ENCODE measurements around the gene SLBP. TPM values are rescaled to one million over a fixed set of nuclear protein-coding genes. Genes with fewer than 3 reads are reported as not detected.

SLBP gene
- total and polyA plus RNA-seq, 2 donors (not counting 3 experiments of a cell fraction or from before 2014, with no cell fraction given): 48.3 to 63.1 TPM

DNA sequence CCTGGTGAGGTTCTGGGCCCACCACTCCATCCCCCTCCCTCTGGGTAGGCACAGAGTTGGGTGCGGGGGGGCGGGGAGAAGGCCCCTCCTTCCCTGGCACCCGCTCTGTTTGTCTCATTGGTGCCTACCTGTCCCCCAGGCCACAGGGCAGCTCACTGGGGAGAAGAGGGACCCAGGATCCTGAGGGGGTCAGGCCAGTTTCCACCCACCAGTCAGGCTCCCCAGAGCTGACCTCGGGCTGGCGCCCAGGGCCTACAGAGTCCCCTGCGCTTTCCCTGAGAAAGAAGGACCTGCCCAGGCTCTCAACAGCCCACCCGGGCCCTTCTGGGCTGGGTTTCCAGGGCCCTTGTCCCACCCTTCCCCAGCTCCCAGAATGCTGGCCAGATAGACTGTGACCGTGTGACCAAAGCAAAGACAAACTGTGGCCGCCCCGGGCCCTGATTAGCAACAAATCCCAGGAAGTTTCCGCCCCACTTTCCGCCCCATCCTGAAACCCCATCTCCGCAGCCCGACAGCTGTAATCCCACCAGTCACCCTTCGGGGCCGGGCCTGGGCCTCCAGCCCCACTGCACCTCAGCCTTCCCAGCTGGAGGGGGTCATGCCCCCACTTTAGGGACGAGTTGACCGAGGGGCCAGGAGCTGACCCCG, 47.2 kb upstream of the SLBP start:
- peaks cover 13% of the 10 kb centered on the region for H3K4me1 ChIP-seq (ENCODE audit: control insufficient read depth, extremely low read depth, insufficient read depth, low read length)
- no peaks in the 10 kb centered on the region for H3K27me3 ChIP-seq (ENCODE audit: control insufficient read depth in 2 of 2, insufficient read depth in 2 of 2, low read length in 2 of 2)
- H3K9me1 ChIP-seq (replicated peaks; ENCODE audit: control insufficient read depth, extremely low read depth, insufficient read depth, low read length): no peaks in the 10 kb centered on the region
- H3K36me3 ChIP-seq (ENCODE audit: control insufficient read depth in 2 of 2, extremely low read depth in 1 of 2, insufficient read depth in 2 of 2, low read length in 2 of 2): no peaks in the 10 kb centered on the region
- FAIRE-seq: no peak
- no peak overlapping the region for H2AFZ ChIP-seq (ENCODE audit: low read depth, low read length)
- H3K9ac ChIP-seq (replicated peaks; ENCODE audit: extremely low read depth, insufficient read depth, low read length): no peak overlapping the region
- H4K20me1 ChIP-seq (replicated peaks; ENCODE audit: control insufficient read depth, extremely low read depth, insufficient read depth, low read length): no peaks in the 10 kb centered on the region
- no peak overlapping the region for H3K27ac ChIP-seq (ENCODE audit: insufficient read depth, low read depth, low read length)
- no peaks in the 10 kb centered on the region for H3K79me2 ChIP-seq (ENCODE audit: control insufficient read depth, insufficient read depth, low read length)
- DNase-seq (ENCODE audit: low read depth, low spot score): no peak
- no peak for TF ChIP-seq EZH2 (IDR thresholded peaks at IDR 0.05; ENCODE audit: borderline replicate concordance, low read depth, low read length, severe bottlenecking)
- TF ChIP-seq POLR2AphosphoS5 (IDR thresholded peaks at IDR 0.05; ENCODE audit: insufficient read depth, low read depth, low read length): no peak
- TF ChIP-seq JUN (IDR thresholded peaks at IDR 0.05; ENCODE audit: borderline replicate concordance, insufficient read depth, insufficient read length, low read depth): no peak
- no peak for TF ChIP-seq MYC (IDR thresholded peaks at IDR 0.05; ENCODE audit: low read depth, low read length)
- TF ChIP-seq GATA2 (IDR thresholded peaks at IDR 0.05; ENCODE audit: insufficient read depth, insufficient read length, low read depth, low read length): no peak
- TF ChIP-seq, protein P1, sequence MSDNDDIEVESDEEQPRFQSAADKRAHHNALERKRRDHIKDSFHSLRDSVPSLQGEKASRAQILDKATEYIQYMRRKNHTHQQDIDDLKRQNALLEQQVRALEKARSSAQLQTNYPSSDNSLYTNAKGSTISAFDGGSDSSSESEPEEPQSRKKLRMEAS (IDR thresholded peaks at IDR 0.05; ENCODE audit: insufficient read depth, insufficient read length): no peak
- no peak for TF ChIP-seq POLR2A (IDR thresholded peaks at IDR 0.05; ENCODE audit: low read depth, low read length)
- no peak for TF ChIP-seq FOS (IDR thresholded peaks at IDR 0.05; ENCODE audit: borderline replicate concordance, insufficient read depth, low read length)
- TF ChIP-seq, protein P2, sequence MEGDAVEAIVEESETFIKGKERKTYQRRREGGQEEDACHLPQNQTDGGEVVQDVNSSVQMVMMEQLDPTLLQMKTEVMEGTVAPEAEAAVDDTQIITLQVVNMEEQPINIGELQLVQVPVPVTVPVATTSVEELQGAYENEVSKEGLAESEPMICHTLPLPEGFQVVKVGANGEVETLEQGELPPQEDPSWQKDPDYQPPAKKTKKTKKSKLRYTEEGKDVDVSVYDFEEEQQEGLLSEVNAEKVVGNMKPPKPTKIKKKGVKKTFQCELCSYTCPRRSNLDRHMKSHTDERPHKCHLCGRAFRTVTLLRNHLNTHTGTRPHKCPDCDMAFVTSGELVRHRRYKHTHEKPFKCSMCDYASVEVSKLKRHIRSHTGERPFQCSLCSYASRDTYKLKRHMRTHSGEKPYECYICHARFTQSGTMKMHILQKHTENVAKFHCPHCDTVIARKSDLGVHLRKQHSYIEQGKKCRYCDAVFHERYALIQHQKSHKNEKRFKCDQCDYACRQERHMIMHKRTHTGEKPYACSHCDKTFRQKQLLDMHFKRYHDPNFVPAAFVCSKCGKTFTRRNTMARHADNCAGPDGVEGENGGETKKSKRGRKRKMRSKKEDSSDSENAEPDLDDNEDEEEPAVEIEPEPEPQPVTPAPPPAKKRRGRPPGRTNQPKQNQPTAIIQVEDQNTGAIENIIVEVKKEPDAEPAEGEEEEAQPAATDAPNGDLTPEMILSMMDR (IDR thresholded peaks at IDR 0.05; ENCODE audit: extremely low read depth in 1 of 2, insufficient read depth in 1 of 2, low read depth in 1 of 2, low read length in 2 of 2): no peak
- H3K4me2 ChIP-seq (ENCODE audit: insufficient read depth, low read length): no peak overlapping the region
- no TSS peak for BruUV-seq (replicated peaks)
- dilution Hi-C loops (cut with MboI; ENCODE audit: extremely low pct_ligation_motif_present, low sequenced_read_pairs): no loop called here
- intact Hi-C loops (cut with micrococcal nuclease): no loop called here
- CTCF ChIA-PET: interaction anchor here (1.0 to 2.9 kb wide), 4 partner anchors 9 to 152 kb away, joined by 3 to 14 read pairs (median 7); no protein-coding TSS in a partner anchor
- POLR2A ChIA-PET: no interaction called here
- H3K9me3 ChIP-seq (replicated peaks; ENCODE audit: control insufficient read depth, insufficient read depth, low read length): no peaks in the 10 kb centered on the region
- H3K4me3 ChIP-seq (replicated peaks in 1 of 3; ENCODE audit: insufficient read depth in 1 of 3, low read depth in 1 of 3, low read length in 3 of 3): no peak overlapping the region

Measured in endothelial cell of umbilical vein (primary cell).